NCI-H748 (cell line): ENCODE data around the gene TLK2.
"Not testable (repeated sequence)": the region's sequence is repeated elsewhere in the genome, so short reads cannot be mapped to it uniquely, and the experiment has no call there.

Source experiments
- DNase-seq: peaks from one replicate; lab custom pipeline; 2025; ENCODE audit not compliant: unreplicated experiment; lab: John Stamatoyannopoulos, UW

Gene TLK2

GRCh38 chr17:62478424-62478879, at the start of gene TLK2:
TSS of gene TLK2 (plus strand) at chr17:62478825. CDS start at chr17:62481126, 2,301 bp downstream.
- DNase-seq: peak; percentile 86

- not testable (repeated sequence) for DNase-seq
Measured at GRCh38 chr17:62435251-62435650, 43.4 kb upstream of the TLK2 start.

- not testable (repeated sequence) for DNase-seq
Measured at GRCh38 chr17:62441181-62441580, 37.4 kb upstream of the TLK2 start.

- no peak for DNase-seq
Measured at GRCh38 chr17:62444063-62444462, 34.6 kb upstream of the TLK2 start.

- not testable (repeated sequence) for DNase-seq
Measured at GRCh38 chr17:62445791-62446190, 32.8 kb upstream of the TLK2 start.

- not testable (repeated sequence) for DNase-seq
Measured at GRCh38 chr17:62452195-62452594, 26.4 kb upstream of the TLK2 start.

GRCh38 chr17:62453041-62453440, 25.6 kb upstream of the TLK2 start:
- DNase-seq: not testable (repeated sequence)

- DNase-seq: not testable (repeated sequence)
Measured at GRCh38 chr17:62453656-62454055, 25.0 kb upstream of the TLK2 start.

GRCh38 chr17:62454111-62454510, 24.5 kb upstream of the TLK2 start:
- DNase-seq: not testable (repeated sequence)

- DNase-seq: no peak
Measured at GRCh38 chr17:62456016-62456415, 22.6 kb upstream of the TLK2 start.

- DNase-seq: not testable (repeated sequence)
Measured at GRCh38 chr17:62458483-62458882, 20.1 kb upstream of the TLK2 start.

- not testable (repeated sequence) for DNase-seq
Measured at GRCh38 chr17:62464422-62464821, 14.2 kb upstream of the TLK2 start.

GRCh38 chr17:62465271-62465670, 13.4 kb upstream of the TLK2 start:
- not testable (repeated sequence) for DNase-seq

GRCh38 chr17:62470666-62471379, 7.8 kb upstream of the TLK2 start:
- DNase-seq: peak; percentile 89

- DNase-seq: not testable (repeated sequence)
Measured at GRCh38 chr17:62471380-62471880, 7.2 kb upstream of the TLK2 start.

- peak; percentile 63 for DNase-seq
Measured at GRCh38 chr17:62473030-62473982, 5.3 kb upstream of the TLK2 start.

GRCh38 chr17:62477111-62477510, 1.5 kb upstream of the TLK2 start:
- DNase-seq: not testable (repeated sequence)

- peak; percentile 55 for DNase-seq
Measured at GRCh38 chr17:62477718-62478408, 762 bp upstream of the TLK2 start.

- peak; percentile 29 for DNase-seq
Measured at GRCh38 chr17:62478880-62479638, 434 bp downstream of the TLK2 start.

- DNase-seq: peak; percentile 9
Measured at GRCh38 chr17:62479639-62480258, 1.1 kb downstream of the TLK2 start.
